HK-2 (cell line): ENCODE measurements around the gene CIC.
"Not testable (repeated sequence)": the region's sequence is repeated elsewhere in the genome, so short reads cannot be mapped to it uniquely, and the experiment has no call there.

Experiments
- DNase-seq: peaks from one replicate; pipeline ENCODE4 v3.0.0-alpha.2; 2018; ENCODE audit not compliant: unreplicated experiment

CIC gene

GRCh38 chr19:42313096-42313839 is 44.2 kb downstream of the CIC start, which contains the start of gene TMEM145:
TMEM145 (plus strand) TSS chr19:42313309; CDS start chr19:42313377, 68 bp downstream.
- peak; percentile 41 for DNase-seq

- DNase-seq = no peak
Measured at GRCh38 chr19:42313840-42314755, 45.0 kb downstream of the CIC start.

GRCh38 chr19:42315024-42315423 is 46.0 kb downstream of the CIC start:
- no peak for DNase-seq

GRCh38 chr19:42316223-42317211 is 47.5 kb downstream of the CIC start:
- DNase-seq = no peak

- no peak for DNase-seq
Measured at GRCh38 chr19:42317535-42317934, 48.5 kb downstream of the CIC start.

- no peak for DNase-seq
Measured at GRCh38 chr19:42322305-42322704, 53.3 kb downstream of the CIC start.

GRCh38 chr19:42323473-42323851 is 54.4 kb downstream of the CIC start:
- no peak for DNase-seq

- DNase-seq = no peak
Measured at GRCh38 chr19:42323852-42324654, 55.0 kb downstream of the CIC start.

- DNase-seq = no peak
Measured at GRCh38 chr19:42324655-42325307, 55.7 kb downstream of the CIC start.

GRCh38 chr19:42325308-42325895 is 56.4 kb downstream of the CIC start, which contains the start of gene MEGF8:
MEGF8 (plus strand) TSS chr19:42325635; CDS start chr19:42326244, 609 bp downstream.
- DNase-seq = peak; percentile 96

- peak; percentile 37 for DNase-seq
Measured at GRCh38 chr19:42325896-42326771, 57.1 kb downstream of the CIC start.

- no peak for DNase-seq
Measured at GRCh38 chr19:42326969-42327368, 57.9 kb downstream of the CIC start.

- no peak for DNase-seq
Measured at GRCh38 chr19:42327381-42327780, 58.3 kb downstream of the CIC start.

GRCh38 chr19:42328106-42328505 is 59.1 kb downstream of the CIC start:
- no peak for DNase-seq

- DNase-seq = no peak
Measured at GRCh38 chr19:42328854-42329253, 59.8 kb downstream of the CIC start.

- no peak for DNase-seq
Measured at GRCh38 chr19:42330241-42330711, 61.2 kb downstream of the CIC start.

GRCh38 chr19:42331333-42331732 is 62.3 kb downstream of the CIC start:
- not testable (repeated sequence) for DNase-seq

GRCh38 chr19:42332059-42332458 is 63.0 kb downstream of the CIC start:
- no peak for DNase-seq

GRCh38 chr19:42333018-42333417 is 64.0 kb downstream of the CIC start:
- no peak for DNase-seq
